Stimulated activated CD4-positive, alpha-beta T cell treated with anti-CD3 and anti-CD28 coated beads, Interleukin-4, amount 100 ng/mL, for 48 hours (primary cell): Measurements from ENCODE around the gene UNC5A.

Experiments
- DNase-seq, 2 donors: peaks; one replicate each; pipeline ENCODE4 v3.0.0-alpha.2; 2020; ENCODE audit warnings: low read depth in 2 of 2

Gene UNC5A

DNA sequence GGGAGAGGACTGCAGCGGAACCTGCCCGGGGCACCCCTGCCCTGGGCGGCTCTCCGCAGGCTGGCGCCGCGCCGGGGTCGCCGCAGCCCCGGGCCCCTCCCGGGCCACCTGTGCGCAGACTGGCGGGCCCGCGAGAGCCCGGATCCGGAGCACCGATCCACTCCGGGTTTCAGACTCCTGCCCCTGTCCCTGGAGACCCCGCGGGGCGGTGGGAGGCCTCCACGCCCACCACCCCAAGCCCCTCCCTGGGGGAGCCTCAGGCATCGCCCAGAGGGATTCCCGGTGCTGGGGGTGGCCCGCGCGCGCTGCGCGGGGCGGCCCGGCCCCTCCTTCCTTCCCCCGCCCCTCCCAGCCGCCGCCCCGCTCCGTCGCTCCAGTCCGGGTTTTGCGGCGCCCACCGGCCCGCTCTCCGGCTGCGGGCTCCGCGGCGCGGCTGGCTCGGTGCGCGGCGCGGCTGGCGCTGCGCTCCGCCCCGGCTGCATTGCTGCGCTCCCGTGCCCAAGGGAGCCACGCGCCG lies at the start of gene UNC5A:
UNC5A (plus strand) TSS at position 479 of the 517 bp plus-strand sequence. CDS start 192 bp downstream, outside the sequence.
- DNase-seq, result peak; percentile 56 to 58

DNA sequence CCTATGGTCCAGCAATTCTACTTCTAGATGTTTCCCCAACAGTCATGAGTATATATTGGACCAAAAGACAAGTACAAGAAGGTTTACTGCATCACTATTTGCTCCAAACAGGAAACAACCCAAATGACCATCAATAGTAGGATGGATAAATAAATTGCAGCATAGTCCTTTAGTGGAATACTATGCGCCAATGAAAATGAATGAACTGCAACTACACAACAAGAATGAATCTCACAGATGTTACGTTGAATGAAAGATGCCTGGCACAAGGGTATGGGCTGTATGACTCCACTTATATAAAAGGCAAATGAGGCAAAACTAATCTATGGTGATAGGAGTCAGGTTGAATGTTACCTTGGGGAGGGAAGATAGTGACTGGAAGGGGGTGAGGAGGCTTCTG lies 48.6 kb upstream of the UNC5A start:
- no peak for DNase-seq

DNA sequence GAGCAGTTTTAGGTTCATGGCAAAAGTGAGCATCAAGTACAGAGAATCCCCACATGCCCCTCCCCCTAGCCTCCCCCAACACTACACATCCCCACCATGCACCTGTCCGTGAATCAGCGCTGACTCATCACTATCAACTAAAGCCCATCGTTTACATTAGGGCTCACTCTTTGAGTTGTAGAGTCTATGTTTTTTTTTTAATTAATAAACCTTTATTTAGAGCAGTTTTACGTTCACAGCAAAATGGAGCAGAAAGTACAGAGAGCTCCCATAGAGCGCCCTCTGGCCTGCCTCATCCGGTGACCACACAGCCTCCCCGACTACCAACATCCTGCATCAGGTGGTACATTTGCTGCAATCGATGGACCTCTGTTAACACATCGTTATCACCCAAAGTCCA lies 47.9 kb upstream of the UNC5A start:
- DNase-seq, result no peak

DNA sequence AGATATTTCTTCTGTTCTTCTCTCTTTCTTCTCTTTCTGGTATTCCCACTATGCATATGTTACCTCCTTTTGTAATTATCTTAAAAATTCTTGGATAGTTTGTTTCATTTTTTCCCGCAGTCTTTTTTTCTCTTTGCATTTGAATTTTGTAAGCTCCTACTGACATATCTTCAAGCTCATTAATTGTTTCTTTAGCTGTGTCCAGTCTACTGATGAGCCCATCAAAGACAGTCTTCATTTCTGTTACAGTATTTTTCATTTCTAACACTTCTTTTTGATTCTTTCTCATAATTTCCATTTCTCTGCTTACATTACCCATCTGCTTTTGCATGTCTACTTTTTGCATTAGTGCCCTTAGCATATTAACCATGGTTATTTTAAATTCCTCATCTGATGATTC lies 44.7 kb upstream of the UNC5A start:
- DNase-seq, result no peak

DNA sequence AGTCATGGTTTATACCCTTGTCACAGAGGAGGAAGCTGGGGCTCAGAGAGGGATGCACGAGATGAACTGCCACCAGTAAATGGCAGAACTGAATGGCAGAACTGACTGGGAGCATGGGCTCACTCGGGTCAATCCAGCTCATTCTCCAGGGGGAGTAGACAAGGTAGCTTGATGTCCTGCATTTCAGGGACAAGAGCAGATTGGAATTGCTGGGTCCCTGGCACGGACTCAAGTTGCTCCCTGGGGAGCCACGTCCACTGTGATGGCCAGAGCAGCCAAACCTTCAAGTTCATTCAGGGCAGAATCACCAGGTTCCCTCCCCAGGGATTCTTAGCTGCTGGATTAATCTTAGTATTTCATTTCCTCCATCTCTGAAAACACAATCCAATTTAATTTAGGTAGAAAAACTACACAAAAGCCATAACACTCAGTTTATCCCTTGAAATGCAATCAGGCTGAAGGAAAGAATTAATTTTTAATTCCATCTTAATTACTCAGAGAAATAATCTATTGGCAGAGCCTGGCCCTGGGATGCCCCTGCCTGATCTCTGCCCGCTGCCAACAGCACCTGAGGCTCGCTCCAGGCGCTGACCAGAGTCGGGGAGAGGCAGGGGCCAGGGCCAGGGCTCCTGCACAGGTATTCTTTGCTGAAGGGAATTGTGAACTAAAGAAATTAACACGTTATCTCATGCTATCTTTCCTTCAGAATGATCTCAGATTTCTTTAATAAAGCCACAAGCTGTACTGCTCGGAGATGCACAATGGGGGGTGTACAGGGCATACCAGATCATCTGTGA lies 42.0 kb upstream of the UNC5A start:
- DNase-seq, result no peak

DNA sequence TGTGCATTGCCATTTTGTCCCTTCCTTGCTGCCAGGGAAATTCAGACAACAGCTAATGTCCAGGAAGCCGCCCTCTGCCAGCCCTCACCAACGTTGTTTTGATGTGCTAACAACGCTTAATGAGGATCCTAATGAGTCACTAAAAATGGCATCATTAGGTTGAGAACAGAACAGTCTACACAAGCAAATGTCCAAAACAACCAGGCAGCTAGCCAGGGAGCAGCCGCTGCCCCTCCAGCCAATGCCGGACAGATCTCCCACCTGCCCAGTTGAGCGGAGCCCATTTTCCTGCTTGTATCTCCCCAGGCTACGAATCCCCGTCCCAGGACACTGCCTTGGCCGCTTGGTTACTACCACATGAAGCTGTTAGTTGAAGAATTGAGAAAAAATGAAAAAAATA lies 40.4 kb upstream of the UNC5A start:
- DNase-seq, result no peak

DNA sequence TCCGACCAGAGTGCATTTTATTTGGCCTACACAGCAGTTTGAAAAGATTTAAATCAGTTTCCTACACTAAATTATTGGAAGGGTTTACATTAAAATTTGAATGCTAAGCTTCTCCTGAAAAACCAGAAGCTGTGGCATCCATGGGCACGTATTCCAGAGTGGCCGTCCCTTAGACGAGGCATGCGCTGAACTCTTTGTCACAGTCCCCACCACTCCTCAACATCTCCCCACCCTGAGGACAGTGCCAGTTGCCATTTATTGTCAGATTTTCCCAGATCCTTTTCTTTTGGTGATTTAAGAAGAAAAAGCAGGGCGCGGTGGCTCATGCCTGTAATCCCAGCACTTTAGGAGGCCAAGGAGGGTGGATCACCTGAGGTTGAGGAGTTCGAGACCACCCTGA lies 39.9 kb upstream of the UNC5A start:
- no peak for DNase-seq

DNA sequence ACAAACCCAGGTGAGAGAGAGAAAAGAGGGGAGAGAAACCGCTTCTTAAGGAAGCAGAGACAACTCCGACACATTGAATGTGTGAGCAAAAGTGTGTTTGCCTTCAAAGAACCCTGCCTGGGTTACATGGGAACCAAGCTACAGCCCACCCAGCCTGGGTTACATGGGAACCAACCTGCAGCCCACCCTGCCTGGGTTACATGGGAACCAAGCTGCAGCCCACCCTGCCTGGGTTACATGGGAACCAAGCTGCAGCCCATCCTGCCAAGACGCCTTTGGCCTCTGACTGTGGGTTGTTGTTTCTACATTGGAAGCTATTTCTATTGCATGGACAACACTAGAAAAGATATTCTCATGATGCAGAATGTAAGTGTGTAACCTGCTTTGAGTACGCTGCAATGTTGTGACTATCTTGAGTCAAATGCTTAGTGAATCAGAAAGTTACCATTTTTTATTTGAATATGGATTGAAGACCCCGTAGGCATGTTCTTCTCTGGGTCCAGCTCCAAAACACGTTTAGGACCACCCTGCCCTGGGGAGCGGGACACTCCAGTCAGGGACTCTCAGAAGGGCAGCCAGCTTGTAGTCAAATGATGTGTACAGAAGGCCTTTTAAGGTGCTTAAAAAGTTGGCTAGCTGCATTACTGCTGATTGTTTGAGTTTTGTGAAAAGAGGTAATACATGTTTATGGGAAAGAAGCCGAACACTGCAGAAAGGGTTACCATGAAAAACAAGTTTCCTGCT lies 39.1 kb upstream of the UNC5A start:
- no peak for DNase-seq

DNA sequence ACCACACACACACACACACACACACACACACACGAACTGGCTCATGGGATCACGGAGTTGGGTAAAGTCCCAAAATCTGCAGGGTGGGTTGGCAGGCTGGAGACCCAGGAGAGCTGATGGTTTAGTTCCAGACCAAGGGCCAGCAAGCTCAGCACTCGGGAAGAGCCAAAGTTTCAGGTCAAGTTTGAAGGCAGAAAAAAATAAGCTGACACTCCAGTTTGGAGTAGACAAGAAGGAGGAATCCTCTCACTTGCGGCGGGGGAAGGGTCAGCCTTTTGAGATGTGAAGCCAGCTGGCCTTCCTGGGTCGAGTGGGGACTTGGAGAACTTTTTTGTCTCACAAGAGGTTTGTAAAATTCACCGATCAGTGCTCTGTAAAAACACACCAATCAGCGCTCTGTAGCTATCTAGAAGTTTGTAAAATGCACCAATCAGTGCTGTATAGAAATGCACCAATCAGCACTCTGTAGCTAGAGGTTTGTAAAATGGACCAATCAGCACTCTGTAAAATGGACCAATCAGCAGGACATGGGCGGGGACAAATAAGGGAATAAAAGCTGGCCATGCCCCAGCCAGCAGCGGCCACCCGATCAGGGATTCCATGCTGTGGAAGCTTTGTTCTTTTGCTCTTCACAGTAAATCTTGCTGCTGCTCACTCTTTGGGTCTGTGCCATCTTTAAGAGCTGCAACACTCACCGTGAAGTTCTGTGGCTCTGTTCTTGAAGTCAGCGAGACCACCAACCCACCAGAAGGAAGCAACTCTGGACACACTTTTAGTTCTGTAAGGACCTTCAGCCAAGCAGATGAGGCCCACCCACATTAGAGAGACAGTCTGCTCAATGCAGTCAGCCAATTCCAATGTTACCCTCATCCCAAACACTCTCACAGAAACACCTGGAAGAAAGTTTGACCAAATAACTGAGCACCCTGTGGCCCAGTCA lies 37.8 kb upstream of the UNC5A start:
- no peak for DNase-seq

DNA sequence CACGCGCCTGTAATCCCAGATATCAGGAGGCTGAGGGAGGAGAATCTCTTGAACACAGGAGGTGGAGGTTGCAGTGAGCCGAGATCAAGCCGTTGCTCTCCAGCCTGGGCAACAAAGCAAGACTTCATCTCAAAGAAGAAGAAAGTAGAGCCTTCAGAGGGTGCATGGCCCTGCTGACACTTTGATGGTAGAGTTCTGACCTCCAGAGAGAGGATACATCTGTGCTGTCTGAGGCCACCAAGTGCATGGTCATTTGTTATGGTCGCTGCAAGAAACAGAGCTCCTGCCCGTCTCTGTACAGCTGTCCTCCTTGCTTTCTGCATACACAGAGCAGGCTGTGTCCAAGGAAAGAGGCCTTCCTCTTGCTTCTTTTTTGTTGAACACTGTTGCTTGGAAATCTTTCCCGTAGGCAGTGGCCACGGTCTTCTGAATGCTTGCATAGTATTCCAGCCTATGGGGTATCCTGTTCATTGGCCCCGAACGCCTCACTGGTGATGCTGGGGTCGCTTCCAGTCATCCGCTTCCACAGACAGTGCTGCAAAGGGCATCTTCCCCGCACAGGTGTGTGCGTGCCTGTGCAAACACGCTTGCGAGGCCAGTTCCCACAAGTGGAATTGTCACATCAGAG lies 36.8 kb upstream of the UNC5A start:
- DNase-seq, result no peak

DNA sequence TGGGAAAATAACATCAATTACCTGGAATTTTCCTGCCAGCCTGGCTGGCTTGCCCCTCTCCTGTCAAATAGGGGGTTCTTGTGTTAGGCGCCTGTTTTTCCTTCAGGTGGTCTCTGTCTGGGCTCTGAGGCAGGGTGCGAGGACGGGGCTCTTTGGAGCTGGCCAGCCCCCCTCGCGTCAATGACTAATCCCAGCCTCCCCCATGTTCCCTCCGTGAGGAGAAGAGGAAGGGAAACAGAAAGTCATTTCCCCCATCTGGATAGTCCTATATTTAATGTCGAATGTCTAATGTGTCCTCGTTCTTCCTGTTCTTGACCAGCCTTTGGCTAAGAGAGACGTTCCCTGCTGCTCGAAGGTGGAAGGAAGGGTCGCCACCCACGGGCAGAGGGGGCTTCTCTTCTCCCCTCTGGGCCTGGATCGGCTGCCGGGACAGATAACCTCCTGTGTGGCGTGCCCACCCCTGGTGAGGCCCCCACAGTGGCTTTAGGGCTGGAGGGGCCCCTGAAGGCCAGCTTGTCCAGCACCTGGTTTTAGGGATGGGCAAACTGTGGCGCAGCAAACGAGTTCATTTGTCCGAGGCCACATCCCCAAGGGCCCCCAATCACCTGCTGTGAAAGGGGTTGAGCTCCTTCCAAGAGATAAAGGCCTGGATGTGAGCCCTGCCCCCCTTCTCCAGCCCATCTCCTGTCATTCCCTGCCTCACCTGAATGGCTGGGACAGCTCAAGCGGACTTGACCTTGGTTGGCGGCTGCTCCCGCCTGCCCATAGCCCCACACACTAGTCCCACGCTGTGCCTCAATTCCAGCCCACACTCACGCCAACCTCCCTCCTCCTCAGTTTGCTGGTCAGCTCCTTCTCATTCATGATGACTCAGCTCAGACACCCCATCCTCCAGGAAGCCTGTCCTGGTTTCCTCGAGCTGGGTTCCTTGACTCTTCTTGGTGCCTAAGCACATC lies 35.9 kb upstream of the UNC5A start:
- DNase-seq, result no peak

DNA sequence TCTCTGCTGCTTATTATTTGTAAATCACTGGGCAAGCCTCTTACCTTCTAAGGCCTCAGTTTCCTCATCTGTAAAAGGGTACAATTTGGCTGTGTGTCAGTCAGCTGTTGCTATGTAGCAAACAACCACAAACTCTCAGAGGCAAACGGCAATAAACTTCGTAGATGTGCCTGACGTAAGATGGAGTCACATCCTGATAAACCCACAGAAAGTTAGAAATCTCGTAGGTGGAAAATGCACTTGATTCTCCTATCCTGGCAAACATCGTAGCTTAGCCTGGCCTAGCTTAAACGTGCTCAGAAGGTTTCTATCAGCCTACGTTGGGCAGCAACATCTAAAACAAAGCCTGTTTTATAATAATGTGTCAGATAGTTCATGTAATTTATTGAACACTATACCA lies 35.0 kb upstream of the UNC5A start:
- DNase-seq, result no peak

DNA sequence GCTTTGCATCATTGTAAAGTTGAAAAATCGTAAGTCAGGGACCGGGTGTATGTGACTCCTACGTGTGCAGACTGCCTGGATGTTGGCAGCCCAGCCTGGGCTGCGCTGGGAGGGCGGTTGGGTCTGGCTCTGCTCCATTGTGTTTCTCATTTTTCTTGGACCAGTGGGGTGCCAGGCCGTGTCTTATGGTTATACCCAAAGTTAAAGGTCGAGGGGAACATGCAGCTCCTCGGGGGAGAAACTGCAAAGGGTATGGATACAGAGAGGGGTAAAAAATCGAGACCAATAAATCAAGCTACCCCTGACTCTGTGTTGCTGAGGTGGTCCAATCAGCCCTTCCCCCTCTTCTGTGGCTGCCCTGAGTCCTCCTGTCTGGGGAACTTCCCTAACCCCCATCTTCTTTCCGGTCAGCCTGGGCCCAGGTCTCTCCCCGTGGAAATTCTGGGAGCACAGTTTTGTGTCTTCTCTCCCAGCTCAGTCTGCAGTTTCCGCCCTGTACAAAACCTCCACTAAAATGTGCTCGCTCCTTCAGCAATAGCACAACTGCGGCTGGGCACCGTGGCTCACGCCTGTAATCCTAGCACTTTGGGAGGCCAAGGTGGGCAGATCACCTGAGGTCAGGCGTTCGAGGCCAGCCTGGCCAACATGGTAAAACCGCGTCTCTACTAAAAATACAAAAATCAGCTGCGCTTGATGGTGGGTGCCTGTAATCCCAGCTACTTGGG lies 34.1 kb upstream of the UNC5A start:
- no peak for DNase-seq

DNA sequence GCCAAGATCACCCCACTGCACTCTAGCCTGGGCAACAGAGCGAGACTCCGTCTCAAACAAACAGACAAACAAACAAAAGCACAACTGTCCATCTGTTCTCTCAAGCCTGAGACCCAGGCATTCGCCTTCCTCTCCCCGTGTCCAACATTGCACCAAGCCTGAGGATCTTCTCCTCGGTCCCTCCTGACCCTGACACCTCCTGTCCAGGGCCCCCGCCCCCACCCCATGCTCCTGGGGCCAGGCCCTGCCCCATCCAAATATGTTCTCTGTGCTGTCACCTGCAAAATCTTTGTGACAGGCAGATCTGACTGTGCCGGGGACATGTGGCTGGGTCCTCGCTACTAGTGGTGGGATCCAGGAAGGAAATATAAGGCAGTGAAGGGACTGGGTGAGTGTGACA lies 33.4 kb upstream of the UNC5A start:
- DNase-seq, result no peak

DNA sequence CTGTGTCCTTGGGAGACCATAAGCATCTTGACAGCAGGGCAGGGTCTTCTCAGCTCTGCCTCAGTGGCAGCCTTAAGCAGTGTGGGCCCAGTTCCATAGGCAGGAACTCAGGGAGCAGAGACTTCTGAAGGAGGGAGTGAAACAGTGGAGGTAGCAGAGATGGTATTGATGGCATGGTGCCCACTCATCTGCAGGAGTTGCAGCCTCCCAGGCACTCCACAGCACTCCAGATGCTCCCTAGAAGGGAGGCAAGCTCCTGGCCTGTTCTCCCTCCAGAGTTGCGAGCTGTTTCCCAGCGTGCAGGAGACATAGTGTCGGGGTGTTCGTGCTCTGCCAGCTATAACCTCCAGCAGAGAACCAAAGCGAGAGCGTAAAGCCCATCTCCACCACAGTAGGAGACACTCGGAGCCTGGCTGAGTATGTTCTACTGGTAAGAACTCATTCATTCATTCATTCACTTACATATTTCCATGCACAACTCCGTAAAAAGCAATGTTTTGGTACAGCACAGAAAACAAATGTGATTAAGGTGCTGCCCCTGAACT lies 31.4 kb upstream of the UNC5A start:
- no peak for DNase-seq

DNA sequence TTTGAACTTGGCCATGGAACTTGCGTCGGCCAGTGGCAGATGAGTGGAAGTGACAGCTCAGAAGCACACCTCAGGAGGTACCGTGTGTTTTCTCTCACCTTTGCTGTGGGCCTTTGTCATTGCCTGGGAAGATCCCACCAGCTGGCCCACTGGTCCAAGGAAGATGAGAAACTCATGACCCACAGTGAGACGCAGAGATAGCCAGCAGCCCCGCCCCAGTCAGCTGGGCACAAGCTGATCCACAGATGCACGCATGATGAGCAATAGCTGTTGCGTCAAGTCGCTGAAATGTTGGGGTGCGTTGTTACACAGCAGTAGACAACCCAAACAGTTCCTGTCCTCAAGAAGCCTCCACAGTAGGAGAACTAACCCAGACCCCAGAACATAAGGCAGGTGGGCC lies 30.8 kb upstream of the UNC5A start:
- DNase-seq, result no peak

DNA sequence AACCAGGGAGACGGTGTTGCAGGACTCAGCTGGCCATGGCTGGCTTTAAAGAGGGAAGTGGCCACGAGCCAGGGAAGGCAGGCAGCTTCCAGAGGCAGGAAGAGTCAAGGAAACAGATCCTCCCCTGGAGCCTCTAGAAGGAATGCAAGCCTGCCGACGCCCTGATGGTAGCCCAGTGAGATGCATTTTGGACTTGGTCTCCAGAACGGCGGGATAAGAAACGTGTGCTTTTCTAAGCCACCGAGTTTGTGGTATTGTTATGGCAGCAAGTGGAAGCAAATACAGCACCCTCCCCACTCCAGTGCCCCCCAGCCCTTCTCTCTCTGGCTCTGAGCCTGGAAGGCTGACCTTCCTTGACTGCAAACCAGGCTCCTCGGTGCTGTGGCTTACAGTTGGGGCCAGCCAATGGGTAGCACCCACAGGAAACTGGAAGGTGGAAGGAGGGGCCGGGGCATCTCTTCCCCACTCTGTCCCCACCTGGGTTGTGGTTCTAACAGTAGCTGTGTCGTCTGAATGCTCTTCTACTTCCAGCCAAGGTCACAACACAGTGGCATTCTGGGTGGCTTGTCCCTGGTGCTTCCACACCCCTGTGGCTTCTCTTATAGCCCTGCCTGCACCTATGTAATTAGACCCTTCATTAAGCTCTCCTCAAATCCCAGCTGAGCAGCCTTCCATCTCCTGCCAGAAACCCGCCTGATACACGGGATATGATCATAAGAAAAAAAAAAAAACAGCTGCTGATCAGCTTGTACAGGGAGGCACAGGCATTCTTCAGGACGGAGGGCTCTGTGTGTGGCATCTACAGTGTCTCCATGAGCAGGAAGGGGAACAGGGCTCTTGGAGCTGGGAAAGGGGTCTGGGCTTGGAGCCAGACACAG lies 29.9 kb upstream of the UNC5A start:
- no peak for DNase-seq

DNA sequence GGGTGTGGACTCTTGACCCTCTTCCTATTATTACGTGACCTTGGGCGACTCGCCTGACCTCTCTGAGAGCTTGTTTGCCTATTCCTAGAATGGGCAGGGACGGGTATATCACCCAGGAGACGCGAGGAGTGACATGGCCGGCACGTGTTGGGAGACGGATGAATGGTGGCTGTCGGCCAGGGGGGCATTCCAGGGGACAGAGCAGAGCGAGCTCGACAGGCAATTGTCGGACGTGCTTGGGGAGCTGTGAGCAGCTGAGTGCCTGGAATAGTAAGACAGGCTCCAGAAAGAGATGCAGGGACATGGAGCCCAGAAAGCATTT lies 29.3 kb upstream of the UNC5A start:
- no peak for DNase-seq
